Activated CD4-positive, alpha-beta T cell treated with anti-CD3 and anti-CD28 coated beads, Interleukin-2, amount 50 U/mL, for 1 hour (primary cell): ENCODE measurements around the gene CCR1.
"Not testable (repeated sequence)": the region's sequence is repeated elsewhere in the genome, so short reads cannot be mapped to it uniquely, and the experiment has no call there.

Experiments used
- DNase-seq: peaks from one replicate; pipeline ENCODE4 v3.0.0-alpha.2; 2020

Gene CCR1

GRCh38 chr3:46163556-46164041 lies 44.5 kb downstream of the CCR1 start:
- DNase-seq, result no peak

DNA sequence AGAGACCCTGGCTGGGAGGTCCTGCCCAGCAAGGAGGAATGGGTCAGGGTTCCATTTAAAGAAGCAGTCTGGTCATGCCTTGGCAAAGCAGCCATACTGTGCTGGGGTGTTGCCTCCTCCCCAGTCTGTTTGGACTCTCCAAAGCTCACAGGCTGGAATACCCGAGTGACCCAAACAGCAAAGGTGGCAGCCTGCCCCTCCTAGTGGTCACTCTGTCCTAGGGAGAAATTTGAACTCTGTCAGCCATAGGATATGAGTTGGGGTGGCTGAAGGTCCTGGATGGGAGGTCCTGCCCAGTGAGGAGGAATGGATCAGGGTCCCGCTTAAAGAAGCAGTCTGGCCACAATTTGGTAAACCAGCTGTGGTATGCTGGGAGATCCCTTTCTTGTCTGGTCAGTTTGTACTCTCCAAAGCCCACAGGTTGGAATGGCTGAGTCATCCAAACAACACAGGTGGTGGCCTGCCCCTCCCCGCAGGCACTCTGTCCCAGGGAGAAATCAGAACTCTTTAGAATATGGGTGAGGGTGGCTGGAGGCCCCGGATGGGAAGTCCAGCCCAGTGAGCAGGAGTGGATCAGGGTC lies 45.0 kb downstream of the CCR1 start:
- no peak for DNase-seq

GRCh38 chr3:46157685-46158084 lies 50.4 kb downstream of the CCR1 start:
- DNase-seq, result not testable (repeated sequence)

- DNase-seq, result no peak
These were observed 53.8 kb downstream of the CCR1 start for GRCh38 chr3:46154311-46154710.
